ENCODE results near the gene SEC22C.

The SEC22C gene

GRCh38 chr3:42517117-42517516 is 64.7 kb downstream of the SEC22C start:
- no peak overlapping the region for H3K4me3 ChIP-seq (ENCODE audit: low read length)
- TF ChIP-seq ZNF274 (IDR thresholded peaks at IDR 0.05; ENCODE audit: low read depth, low read length): no peak

- no peak for TF ChIP-seq ZNF274 (IDR thresholded peaks at IDR 0.05; ENCODE audit: low read depth, low read length)
Measured at GRCh38 chr3:42516443-42516842, 65.3 kb downstream of the SEC22C start.

GRCh38 chr3:42515976-42516375 is 65.8 kb downstream of the SEC22C start:
- TF ChIP-seq ZNF274 (IDR thresholded peaks at IDR 0.05; ENCODE audit: low read depth, low read length): no peak
- no peak overlapping the region for H3K4me3 ChIP-seq (ENCODE audit: low read length)

More at GRCh38 chr3:42516443-42516842, 65.3 kb downstream of the SEC22C start:
- H3K4me3 ChIP-seq (ENCODE audit: low read length): no peak overlapping the region

- H3K4me3 ChIP-seq (ENCODE audit: low read length): no peak overlapping the region
- TF ChIP-seq ZNF274 (IDR thresholded peaks at IDR 0.05; ENCODE audit: low read depth, low read length): no peak
Measured at GRCh38 chr3:42515391-42515916, 66.3 kb downstream of the SEC22C start.

- no peak overlapping the region for H3K4me3 ChIP-seq (ENCODE audit: low read length)
- TF ChIP-seq ZNF274 (IDR thresholded peaks at IDR 0.05; ENCODE audit: low read depth, low read length): no peak
Measured at GRCh38 chr3:42514876-42515275, 66.9 kb downstream of the SEC22C start.

GRCh38 chr3:42513521-42513920 is 68.2 kb downstream of the SEC22C start:
- H3K4me3 ChIP-seq (ENCODE audit: low read length): no peak overlapping the region
- TF ChIP-seq ZNF274 (IDR thresholded peaks at IDR 0.05; ENCODE audit: low read depth, low read length): no peak

GRCh38 chr3:42513121-42513520 is 68.6 kb downstream of the SEC22C start:
- H3K4me3 ChIP-seq (ENCODE audit: low read length): no peak overlapping the region
- no peak for TF ChIP-seq ZNF274 (IDR thresholded peaks at IDR 0.05; ENCODE audit: low read depth, low read length)

GRCh38 chr3:42511736-42512135 is 70.0 kb downstream of the SEC22C start:
- no peak overlapping the region for H3K4me3 ChIP-seq (ENCODE audit: low read length)
- no peak for TF ChIP-seq ZNF274 (IDR thresholded peaks at IDR 0.05; ENCODE audit: low read depth, low read length)

GRCh38 chr3:42511201-42511600 is 70.6 kb downstream of the SEC22C start:
- TF ChIP-seq ZNF274 (IDR thresholded peaks at IDR 0.05; ENCODE audit: low read depth, low read length): no peak
- no peak overlapping the region for H3K4me3 ChIP-seq (ENCODE audit: low read length)

- no peak for TF ChIP-seq ZNF274 (IDR thresholded peaks at IDR 0.05; ENCODE audit: low read depth, low read length)
- H3K4me3 ChIP-seq (ENCODE audit: low read length): no peak overlapping the region
Measured at GRCh38 chr3:42510325-42510724, 71.4 kb downstream of the SEC22C start.

GRCh38 chr3:42509111-42509510 is 72.7 kb downstream of the SEC22C start:
- no peak for TF ChIP-seq ZNF274 (IDR thresholded peaks at IDR 0.05; ENCODE audit: low read depth, low read length)

GRCh38 chr3:42508562-42508961 is 73.2 kb downstream of the SEC22C start:
- no peak overlapping the region for H3K4me3 ChIP-seq (ENCODE audit: low read length)
- TF ChIP-seq ZNF274 (IDR thresholded peaks at IDR 0.05; ENCODE audit: low read depth, low read length): no peak

More at GRCh38 chr3:42509111-42509510, 72.7 kb downstream of the SEC22C start:
- H3K4me3 ChIP-seq (ENCODE audit: low read length): no peak overlapping the region

- TF ChIP-seq ZNF274 (IDR thresholded peaks at IDR 0.05; ENCODE audit: low read depth, low read length): no peak
- no peak overlapping the region for H3K4me3 ChIP-seq (ENCODE audit: low read length)
Measured at GRCh38 chr3:42507761-42508335, 73.9 kb downstream of the SEC22C start.

- no peak for TF ChIP-seq ZNF274 (IDR thresholded peaks at IDR 0.05; ENCODE audit: low read depth, low read length)
- no peak overlapping the region for H3K4me3 ChIP-seq (ENCODE audit: low read length)
Measured at GRCh38 chr3:42507252-42507651, 74.5 kb downstream of the SEC22C start.

- no peak overlapping the region for H3K4me3 ChIP-seq (ENCODE audit: low read length)
- TF ChIP-seq ZNF274 (IDR thresholded peaks at IDR 0.05; ENCODE audit: low read depth, low read length): no peak
Measured at GRCh38 chr3:42505849-42506410, 75.8 kb downstream of the SEC22C start.

Data from GM08714 (cell line).